HG03457 (cell line): Measurements from ENCODE around the gene RPL3.

Experiments used
- ATAC-seq: cut with Tn5 transposase; IDR thresholded peaks from one replicate; pipeline ENCODE4 v1.9.1; 2021; ENCODE audit warnings: moderate number of reproducible peaks; ENCODE audit not compliant: unreplicated experiment

The RPL3 gene

GRCh38 chr22:39284142-39284980, 35.1 kb downstream of the RPL3 start:
- no peak for ATAC-seq

DNA sequence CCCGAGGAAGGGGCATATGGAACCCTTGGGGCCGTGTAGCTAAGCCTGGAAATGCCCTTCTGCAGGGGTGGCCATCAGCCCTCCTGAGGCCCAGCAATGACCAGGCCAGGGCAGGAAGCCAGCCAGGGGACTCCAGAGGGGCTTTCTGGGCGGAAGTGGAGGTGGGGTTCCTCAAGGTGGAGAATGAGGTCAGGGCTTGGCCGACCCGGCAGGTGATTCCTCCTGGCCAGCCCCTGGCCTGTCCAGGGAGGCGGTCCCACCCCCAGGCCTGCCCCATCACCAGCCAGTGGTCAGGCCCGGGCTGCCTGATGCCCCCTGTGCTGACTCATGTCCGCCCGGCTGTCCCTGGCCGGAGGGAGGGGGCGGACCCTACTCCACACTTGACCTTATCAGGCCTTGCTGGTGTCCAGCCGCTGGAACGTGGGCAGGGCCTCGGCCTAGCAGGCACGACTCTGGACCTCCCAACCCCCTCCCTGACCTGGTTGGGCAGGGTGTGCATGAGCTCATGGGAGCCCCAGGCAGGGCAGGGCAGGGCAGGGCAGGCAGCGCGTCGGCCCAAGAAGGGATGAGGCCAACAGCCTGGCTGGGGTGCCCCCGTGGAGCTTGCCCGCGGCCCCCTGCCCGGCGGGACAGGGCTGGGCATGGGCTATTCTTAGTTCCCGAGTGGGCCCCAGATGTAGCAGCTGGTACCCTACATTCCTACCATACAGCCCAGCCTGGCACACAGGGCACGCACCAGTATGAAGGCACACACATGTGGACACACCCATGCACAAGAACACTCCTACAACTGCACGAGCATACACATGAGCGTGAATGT, 35.9 kb downstream of the RPL3 start:
- no peak for ATAC-seq

- ATAC-seq: no peak
Observed at GRCh38 chr22:39282645-39283321, 36.6 kb downstream of the RPL3 start.

GRCh38 chr22:39281126-39281525, 38.3 kb downstream of the RPL3 start:
- no peak for ATAC-seq

GRCh38 chr22:39280250-39280649, 39.2 kb downstream of the RPL3 start:
- ATAC-seq: no peak

- no peak for ATAC-seq
Observed at GRCh38 chr22:39279170-39279850, 40.1 kb downstream of the RPL3 start.

GRCh38 chr22:39278040-39278439, 41.4 kb downstream of the RPL3 start:
- no peak for ATAC-seq

DNA sequence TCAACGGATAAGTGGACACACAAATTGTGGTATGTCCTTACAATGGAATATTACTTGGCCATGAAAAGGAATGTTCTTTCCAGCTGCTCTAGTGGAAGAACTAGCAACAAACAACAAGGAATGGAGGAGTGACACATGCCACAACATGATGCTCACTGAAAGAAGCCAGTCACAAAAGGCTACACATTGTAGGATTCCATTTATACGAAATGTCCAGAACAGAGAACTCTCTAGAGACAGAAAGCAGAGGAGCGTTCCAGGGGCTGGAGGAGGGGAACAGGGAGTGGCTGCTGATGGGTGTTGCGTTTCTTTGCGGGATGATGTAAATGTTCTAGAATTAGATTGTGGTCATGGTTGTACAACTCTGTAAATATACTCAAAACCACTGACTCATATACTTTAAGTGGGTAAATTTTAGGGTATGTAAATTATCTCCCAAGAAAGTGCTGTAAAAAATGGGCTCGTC, 42.2 kb downstream of the RPL3 start:
- no peak for ATAC-seq

- no peak for ATAC-seq
Observed at GRCh38 chr22:39276440-39277141, 42.8 kb downstream of the RPL3 start.

GRCh38 chr22:39275814-39276439, 43.5 kb downstream of the RPL3 start:
- no peak for ATAC-seq

- no peak for ATAC-seq
Observed at GRCh38 chr22:39273950-39274887, 45.2 kb downstream of the RPL3 start.

DNA sequence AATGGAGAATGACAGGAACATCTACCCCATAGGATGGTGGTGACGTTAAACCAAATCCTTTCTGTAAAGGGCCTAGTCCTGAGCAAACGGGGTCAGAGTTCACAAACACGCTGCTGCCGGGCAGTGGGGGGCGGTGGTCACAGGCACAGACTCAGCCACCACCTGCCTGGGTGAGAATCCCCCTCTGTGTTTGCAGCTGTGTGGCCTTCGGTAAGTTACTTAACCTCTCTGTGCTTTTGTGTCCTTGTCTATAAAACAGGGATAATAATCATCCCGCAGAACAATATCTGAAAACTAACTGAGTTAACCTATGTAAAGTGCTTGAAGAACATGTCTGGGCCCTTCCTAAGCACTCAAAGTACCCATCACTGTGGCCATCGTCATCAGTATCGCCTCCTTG, 48.6 kb downstream of the RPL3 start:
- ATAC-seq: no peak

GRCh38 chr22:39270280-39270679, 49.1 kb downstream of the RPL3 start:
- no peak for ATAC-seq

GRCh38 chr22:39269095-39269790, 50.2 kb downstream of the RPL3 start:
- no peak for ATAC-seq

- no peak for ATAC-seq
Observed at GRCh38 chr22:39268645-39269044, 50.8 kb downstream of the RPL3 start.

DNA sequence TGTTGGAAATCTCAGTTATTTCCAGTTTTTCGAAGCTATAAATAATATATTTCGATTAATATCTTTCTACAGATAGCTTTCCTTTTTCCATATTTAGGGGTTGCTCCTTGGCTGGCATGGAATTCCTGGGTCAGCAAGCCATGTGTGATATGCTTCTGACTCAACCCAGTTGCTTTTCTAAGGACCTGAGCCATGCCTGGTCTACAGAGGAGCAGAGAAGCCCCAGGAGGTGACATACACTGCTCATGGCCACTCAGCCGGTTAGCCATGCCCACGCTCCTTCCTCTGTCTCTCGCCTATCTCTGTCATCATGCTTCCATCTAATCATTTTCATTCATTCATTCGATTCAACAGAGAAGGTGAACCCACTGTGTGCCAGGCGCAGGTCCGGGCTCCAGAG, 51.4 kb downstream of the RPL3 start:
- no peak for ATAC-seq

DNA sequence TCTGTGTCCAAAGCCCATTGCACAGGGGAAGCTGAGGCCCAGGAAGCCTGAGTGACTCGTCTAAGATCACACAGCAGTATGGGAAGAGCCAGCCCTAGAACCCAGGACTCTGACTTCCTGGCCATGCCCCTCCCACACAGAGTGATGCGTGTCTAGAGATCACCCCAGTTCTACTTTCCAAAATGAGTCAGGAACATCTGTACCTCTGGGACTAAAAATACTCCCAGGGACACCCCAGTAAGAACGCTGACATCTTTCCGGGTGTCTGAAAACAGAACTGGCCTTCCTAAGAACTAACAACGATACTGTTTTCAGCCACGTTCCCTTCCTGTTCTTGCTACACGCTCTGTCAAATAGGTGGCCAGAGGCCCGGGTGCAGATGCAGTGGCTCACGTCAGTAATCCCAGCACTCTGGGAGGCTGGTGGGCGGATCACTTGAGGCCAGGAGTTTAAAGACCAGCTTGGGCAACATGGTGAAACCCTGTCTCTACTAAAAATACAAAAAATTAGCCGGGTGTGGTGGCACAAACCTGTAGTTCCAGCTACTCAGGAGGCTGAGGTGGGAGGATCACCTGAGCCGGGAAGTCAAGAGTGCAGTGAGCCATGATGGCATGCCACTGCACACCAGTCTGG, 52.9 kb downstream of the RPL3 start:
- peak; percentile 60 for ATAC-seq
